DOHH2 (cell line): ENCODE measurements around the gene ARID3A.

ENCODE experiments used
- CTCF ChIP-seq: fragments of 200-600 bp; sonication (generic); IDR thresholded peaks from one replicate; pipeline ENCODE4 v1.5.1; 2014; ENCODE audit warnings: antibody characterized with exemption, mild to moderate bottlenecking, low read depth, low read length; ENCODE audit not compliant: poor library complexity, severe bottlenecking
- EZH2phosphoT487 ChIP-seq: fragments of 200-600 bp; sonication (generic); IDR thresholded peaks from 2 replicates; pipeline ENCODE4 v1.6.1; 2017; ENCODE audit warnings: borderline replicate concordance, mild to moderate bottlenecking, antibody characterized with exemption, low read length, moderate library complexity, mixed read lengths

GRCh38 chr19:896999-897398, 28.8 kb upstream of the ARID3A start:
- TF ChIP-seq CTCF (no peak), EZH2phosphoT487 (no peak)
